Activated CD4-positive, alpha-beta T cell treated with anti-CD3 and anti-CD28 coated beads, Interleukin-10, Interleukin-2, amounts not matched to agents 100 ng/mL and 50 ng/mL, durations not matched to agents 16 hours and 8 hours (primary cell): Measurements from ENCODE around the gene KRT17.
A peak's percentile ranks its signal among the peaks of the same experiment; 100 is the strongest.
"Not testable (repeated sequence)": the region's sequence is repeated elsewhere in the genome, so short reads cannot be mapped to it uniquely, and the experiment has no call there.

ENCODE experiments used
- DNase-seq: peaks from one replicate; pipeline ENCODE4 v3.0.0-alpha.2; 2020

Gene KRT17

GRCh38 chr17:41653892-41654677, 29.7 kb upstream of the KRT17 start:
- no peak for DNase-seq

- DNase-seq: no peak
Measured at GRCh38 chr17:41653421-41653820, 29.0 kb upstream of the KRT17 start.

GRCh38 chr17:41652461-41652970, 28.1 kb upstream of the KRT17 start:
- DNase-seq: no peak

- no peak for DNase-seq
Measured at GRCh38 chr17:41651625-41652460, 27.5 kb upstream of the KRT17 start.

GRCh38 chr17:41650794-41651624, 26.6 kb upstream of the KRT17 start:
- no peak for DNase-seq

DNA sequence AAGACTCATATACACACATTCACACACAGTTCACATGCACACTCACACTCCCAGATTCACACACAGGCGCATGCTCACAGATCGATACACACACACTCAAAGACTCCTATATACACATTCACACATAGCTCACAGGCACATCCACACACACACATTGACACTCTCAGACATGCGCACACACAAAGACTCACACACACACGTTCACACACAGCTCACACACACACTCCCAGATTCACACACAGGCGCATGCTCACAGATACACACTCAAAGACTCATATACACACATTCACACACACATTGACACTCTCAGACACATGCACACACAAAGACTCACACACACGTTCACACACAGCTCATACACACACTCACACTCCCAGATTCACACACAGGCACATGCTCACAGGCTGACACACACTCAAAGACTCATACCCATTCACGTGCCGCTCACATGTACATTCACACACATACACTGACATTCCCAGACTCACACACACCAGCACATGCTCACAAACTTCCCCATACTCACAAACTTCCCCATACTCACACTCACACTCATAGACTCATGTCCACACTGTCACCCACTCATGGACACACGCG, 25.6 kb upstream of the KRT17 start:
- no peak for DNase-seq

DNA sequence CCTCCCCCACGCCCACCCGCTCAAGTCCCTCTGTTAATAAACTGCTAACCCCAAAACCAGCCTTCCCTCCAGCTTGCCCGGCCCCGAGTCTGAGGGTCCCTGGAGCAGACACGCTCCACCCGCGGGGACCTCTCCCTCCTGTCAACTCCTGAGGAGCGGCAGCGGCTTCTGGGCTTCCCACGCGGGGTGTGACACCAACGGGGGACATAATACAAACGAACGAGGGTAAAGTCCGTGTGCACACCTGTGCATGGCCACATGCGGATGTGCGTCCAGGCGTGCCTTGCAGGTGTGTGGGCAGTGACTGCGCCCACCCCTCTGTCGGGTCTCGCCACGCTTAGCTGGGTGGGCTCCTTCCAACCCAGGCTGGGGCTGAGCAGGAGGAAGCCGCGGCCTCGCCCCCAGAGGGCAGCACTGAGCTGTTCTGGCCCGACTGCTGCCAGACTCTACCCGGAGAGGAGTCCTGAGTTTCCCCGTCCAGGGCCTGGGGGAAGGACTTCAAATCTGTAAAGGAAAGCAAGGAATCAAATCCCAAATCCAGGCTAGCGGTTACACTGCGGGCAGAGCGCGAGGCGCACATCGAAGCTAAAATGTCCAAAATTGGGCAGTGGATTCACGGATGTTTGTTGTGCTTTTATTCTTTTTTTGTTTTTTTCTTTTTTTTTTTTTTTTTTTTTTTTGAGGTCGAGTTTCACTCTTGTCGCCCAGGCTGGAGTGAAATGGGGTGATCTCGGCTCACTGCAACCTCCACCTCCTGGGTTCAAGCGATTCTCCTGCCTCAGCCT, 24.2 kb upstream of the KRT17 start:
- DNase-seq: peak; percentile 87

DNA sequence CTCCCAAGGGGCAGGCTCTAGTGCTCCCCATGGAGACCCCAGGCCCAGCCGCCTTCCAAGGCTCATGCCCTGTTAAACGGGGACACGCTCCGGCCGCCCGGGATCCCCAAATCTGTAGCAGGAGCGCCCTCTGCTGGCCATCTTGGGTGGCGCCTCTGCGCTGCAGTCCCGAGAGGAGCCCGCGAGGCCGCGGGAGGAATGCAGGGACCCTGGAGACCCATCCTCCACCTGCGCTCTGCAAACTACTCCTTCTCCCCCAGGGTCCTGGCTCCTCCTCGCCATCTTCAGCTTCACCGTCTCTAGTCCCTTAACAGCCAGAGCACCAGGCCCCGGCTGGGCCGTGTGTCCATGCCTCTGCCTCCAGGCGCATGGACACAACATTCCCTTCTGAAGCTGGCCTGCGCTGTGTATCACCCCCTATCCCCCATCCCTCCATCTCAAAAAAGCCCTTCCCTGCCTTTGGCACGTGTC, 23.6 kb upstream of the KRT17 start:
- DNase-seq: peak; percentile 90

GRCh38 chr17:41647038-41647813, 22.9 kb upstream of the KRT17 start:
- DNase-seq: no peak

DNA sequence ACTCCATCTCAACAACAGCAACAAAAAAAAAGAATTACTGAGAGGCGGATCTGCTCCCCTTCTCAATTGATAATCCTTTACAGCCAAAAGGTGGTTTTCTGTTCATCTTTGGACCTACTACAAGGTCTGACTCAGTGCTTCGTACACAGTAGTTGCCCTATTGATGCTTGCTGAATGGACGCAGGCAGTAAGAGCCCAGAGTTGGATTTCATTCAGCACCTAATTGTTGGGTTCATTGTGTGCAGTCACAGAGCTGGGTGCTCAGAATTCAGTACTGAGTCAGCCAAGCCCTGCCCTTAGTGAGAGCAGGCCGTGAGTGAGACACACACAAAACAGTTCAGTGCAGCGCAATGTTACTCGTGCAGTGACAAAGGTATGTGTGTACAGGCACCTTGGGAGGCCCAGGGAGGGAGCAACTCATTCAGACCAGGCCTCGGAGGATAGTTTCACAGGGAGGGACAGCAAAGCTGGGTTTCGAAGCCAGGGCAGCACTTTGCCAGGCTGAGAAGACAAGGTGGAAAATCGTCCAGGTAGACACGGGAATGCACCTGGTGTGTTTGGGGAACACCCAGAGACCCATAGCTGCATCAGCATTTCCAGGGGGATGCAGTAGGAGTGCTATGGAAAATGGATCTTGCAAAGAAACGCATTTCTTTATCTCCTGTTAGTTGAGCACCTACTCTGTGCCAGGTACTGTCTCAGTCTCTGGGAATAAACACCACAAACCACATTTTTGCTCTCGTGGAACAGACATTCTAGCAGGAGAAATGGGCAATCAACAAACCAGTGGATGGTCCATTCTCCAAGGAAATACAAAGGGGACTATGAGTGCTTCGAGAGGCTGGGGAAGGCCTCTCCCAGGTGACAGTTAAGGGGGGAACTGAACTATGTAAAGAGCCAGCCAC, 18.1 kb upstream of the KRT17 start:
- no peak for DNase-seq

DNA sequence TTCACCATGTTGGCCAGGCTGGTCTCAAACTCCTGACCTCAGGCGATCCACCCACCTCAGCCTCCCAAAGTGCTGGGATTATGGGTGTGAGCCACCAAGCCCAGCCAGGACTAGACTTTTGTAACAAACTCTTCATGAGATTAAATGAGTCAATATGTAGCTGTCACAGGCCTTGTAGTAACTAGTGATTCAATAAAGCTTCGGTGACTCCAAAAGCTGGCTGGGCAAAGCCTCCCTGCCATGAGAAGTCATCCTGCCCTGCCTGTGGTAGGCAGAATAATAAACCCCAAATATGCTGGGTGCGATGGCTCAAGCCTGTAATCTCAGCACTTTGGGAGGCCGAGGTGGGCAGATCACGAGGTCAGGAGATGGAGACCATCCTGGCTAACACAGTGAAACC, 16.2 kb upstream of the KRT17 start:
- not testable (repeated sequence) for DNase-seq

GRCh38 chr17:41639492-41640473, 15.4 kb upstream of the KRT17 start:
- no peak for DNase-seq

DNA sequence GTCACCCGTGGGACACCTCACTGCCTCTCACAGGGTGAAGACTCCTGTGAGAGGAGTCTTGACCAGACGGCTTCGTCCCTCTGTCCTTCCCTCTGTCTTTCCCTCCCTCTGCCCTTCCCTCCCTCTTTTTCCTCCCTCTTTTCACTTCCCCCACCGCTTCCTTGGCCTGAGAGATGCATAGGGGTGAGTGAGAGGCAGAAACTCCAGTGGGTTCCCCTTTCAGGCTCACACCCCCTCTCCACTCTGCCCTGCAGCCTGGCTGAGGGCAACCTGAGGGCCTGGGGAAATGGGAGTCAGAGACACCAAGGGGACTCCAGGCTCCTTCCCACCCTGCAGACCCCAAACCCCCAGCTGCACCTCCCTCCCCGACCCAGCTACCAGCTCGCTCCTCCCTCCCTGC, 14.6 kb upstream of the KRT17 start:
- DNase-seq: no peak

DNA sequence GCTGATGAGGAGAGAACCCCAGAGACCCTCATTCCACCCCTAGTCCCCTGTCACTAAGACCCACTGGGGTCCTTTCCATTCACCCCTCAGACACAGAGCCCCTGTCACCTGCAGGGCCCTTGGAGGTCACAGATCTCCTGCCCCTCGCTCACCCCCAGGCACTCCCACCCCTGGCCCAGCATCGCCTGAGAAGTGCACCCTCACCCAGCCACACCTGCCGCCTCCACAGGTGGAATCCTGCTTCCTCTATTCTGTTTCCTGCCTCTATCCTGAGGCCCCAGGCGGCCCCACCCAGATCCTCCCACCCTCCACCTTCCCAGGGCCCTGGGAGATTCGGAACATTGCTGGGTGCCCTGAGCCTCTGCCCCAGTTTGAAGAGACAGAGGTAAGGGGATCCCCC, 13.8 kb upstream of the KRT17 start:
- DNase-seq: no peak

GRCh38 chr17:41636652-41637051, 12.3 kb upstream of the KRT17 start:
- DNase-seq: no peak

- no peak for DNase-seq
Measured at GRCh38 chr17:41635121-41636097, 11.0 kb upstream of the KRT17 start.

DNA sequence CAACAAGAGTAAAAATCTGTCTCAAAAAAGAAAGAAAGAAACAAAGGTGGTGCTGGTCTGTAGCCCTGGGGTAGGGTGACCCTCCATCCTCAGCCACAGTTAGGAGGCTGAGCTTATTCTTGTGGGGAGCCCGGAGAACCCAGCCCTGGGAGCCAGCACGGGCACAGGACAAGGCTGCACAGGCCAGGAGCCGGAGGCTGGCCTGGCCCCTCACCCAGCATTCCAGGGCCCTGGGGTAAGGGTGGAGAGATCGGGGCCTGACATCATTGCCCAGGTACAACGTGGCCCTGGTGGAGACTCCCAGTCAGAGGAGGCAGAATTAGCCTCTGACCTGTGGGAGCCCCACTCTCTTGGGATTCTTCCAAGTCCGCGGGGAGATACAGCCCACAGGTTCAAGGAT, 10.3 kb upstream of the KRT17 start:
- DNase-seq: no peak
